Stimulated activated CD4-positive, alpha-beta T cell treated with anti-CD3 and anti-CD28 coated beads, Interleukin-4, amount 100 ng/mL, for 4 hours (primary cell): Measurements from ENCODE around the gene CCDC137.
A peak's percentile ranks its signal among the peaks of the same experiment; 100 is the strongest.

ENCODE experiments used
- DNase-seq, 2 experiments: peaks; one replicate each; pipeline ENCODE4 v3.0.0-alpha.2; 2020

Gene CCDC137

DNA sequence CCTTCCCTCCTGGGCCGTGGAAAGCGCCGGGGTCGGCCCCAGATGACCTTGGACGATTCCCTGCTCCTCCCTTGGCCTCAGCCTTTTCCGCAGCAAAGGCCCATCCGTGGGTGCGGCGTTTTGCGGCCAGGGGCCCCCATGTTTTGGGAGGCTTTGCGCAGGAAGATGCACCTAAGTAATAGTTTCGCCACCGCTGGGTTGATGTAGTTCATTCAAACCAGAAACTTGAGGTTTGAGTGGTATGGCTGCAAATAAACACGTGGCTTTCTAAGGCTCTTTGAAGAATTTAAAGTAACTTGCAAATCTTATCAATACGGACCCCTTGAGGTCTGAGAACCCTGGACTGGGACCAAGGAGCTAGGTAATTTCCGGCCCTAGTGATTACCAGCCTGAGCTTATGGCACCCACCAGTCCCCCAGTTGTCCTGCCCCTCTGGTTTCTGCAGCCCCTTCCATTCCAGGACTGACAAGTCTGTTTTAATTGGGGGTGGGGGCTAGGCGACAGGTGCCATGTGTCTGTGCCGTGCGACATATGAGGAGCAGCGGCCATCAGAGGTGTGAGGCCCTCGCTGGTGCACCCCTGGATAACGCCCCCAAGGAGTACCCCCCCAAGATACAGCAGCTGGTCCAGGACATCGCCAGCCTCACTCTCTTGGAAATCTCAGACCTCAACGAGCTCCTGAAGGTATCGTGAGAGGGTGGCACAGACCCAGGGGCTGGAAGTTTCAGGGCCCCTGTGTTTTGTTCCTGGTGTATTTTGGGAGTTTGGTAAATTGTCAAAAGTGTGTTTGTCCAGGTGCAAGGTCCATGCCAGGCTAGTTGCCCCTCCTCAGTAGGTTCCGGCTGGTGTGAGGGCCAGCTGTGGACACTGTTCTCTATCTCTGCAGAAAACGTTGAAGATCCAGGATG, 37.5 kb downstream of the CCDC137 start:
- DNase-seq, result no peak

DNA sequence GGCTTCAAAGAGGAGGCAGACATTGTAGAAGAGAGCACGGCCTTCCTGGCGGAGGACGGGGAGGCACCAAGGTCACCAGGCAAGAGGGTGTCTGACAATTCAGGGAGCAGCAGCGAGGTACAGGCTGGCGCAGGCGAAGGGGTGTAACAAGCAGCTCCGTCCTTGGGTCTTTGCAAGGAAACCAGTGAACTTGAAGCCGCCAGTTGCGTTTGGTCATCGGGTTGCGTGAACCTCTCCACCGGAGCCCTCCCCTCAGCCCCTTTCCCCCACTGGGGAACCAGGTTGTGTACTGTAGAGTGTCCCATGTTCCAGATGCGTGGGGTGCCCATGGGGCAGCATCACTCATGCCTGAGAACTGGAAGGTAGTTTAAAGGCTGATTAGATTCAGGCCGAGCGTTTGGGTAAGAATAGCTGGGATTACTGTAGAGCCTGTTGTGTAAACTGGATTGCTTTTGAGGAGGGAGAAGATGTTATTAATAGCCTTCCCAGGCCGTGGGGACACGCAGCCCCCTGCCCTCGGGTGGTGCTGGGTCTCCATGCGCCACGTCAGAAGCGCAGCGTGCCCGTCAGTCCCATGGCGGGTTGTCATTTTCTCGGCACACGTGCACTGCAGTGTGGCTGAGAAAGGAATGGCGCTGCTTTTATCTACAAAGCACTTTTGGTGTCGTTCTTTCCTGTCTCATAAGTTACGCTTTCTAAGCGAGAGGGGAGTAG, 39.1 kb downstream of the CCDC137 start:
- no peak for DNase-seq

DNA sequence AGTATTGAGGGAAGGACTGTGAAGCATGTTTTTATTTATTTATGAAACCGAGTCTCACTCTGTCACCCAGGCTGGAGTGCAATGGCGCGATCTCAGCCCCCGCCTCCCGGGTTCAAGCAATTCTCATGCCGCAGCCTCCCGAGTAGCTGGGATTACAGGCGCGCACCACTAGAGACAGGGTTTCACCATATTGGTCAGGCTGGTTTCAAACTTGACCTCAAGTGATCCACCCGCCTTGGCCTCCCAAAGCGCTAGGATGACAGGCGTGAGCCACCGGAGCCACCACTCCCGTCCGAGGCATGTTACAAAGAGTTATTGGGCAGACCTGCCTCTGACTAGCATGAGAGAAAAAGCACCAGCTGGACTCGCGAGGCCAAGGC, 39.7 kb downstream of the CCDC137 start:
- DNase-seq, result no peak

DNA sequence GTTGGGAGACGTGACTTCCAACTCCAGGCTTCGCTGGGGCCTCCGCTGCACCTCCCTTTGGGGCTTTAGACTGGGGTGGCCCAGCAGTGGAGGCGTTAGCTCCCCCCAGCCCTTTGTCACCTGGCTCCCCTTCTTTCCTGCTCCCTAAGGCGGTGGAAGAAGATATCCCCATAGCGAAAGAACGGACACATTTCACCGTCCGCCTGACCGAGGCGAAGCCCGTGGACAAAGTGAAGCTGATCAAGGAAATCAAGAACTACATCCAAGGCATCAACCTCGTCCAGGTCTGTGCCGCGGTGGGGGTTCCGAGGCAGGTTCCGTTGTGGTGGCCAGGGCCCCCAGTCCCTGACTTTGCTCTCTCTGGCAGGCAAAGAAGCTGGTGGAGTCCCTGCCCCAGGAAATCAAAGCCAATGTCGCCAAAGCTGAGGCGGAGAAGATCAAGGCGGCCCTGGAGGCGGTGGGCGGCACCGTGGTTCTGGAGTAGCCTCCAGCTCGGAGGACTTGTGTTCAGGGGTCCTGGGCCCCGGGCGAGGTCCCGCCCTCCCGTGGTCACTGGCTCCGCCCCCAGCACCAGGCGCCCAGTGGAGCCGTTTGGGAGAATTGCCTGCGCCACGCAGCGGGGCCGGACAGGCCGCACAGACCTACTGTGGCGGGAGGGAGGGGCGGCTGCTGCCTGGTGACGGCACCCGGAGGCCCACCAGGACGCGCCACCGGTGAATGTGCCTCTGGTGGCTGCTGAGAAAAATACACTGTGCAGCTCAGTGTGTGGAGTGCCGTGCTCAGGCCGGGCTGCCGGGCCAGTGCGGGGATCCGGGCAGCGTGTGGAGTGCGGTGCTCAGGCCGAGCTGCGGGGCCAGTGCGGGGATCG, 40.5 kb downstream of the CCDC137 start:
- no peak for DNase-seq

DNA sequence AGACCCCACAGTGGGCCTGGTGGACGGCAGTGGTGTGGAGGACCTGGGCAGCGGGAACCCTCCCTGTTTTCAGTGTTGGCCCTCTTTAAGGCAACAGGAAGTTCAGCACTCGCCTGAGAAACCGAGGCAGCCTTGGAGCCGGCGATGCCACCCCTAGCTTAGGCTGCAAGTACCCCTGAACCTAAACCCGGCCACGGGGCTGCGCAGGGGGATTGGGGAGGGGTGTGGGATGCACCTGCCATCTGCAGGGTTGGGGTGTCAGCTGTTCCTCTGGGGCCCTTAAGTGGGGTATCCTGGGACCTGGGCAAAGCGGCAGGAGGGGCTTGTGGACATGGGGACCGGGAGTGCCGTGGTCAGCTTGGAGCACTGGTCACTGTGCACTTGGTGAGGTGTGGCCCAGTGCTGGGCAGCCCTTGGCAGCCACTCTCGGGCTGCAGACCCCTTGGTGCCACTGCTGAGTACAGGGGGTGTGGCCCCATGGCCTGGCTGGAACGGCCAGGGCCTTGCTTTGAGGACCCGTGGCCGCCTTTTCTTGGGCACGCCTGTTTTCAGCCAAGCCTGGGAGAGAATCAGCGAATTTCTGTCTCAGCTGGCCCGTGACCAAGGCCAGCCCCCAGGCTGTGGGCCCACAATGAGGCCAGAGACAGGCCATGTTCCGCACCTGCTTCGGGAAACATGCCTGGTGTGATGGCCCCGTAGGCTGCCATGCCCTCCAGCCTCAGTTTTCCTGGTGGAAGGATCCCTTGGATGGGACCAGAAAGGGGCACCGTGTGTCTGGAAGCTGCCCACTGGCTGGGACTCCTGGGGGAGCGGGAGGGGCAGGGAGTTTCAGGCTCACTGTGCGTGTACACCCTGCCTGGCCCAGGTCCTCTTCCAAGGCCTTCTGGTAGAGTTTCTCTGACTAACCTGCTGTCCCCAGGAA, 41.4 kb downstream of the CCDC137 start:
- DNase-seq, result no peak

DNA sequence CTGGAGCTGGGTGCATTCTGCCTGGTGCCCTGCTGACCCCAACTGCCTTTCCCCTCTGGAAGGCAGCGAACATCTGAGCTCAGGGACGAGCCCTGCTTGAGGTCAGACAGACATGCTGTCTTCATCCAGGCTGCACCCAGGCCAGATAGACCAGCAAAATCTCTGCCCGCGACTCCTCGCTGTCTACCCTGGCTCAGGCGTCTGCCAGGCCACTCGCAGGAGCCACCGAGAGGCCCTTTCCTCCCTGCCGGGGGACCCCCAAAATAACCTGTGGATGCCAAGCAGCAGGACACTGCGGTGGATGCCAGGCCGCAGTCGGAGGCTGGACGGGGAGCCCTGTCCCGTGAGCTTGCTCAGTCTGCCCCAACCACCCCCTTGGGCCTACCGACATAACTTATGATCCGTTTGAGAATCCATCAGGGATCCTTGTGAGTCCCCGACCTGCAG, 42.2 kb downstream of the CCDC137 start:
- no peak for DNase-seq

DNA sequence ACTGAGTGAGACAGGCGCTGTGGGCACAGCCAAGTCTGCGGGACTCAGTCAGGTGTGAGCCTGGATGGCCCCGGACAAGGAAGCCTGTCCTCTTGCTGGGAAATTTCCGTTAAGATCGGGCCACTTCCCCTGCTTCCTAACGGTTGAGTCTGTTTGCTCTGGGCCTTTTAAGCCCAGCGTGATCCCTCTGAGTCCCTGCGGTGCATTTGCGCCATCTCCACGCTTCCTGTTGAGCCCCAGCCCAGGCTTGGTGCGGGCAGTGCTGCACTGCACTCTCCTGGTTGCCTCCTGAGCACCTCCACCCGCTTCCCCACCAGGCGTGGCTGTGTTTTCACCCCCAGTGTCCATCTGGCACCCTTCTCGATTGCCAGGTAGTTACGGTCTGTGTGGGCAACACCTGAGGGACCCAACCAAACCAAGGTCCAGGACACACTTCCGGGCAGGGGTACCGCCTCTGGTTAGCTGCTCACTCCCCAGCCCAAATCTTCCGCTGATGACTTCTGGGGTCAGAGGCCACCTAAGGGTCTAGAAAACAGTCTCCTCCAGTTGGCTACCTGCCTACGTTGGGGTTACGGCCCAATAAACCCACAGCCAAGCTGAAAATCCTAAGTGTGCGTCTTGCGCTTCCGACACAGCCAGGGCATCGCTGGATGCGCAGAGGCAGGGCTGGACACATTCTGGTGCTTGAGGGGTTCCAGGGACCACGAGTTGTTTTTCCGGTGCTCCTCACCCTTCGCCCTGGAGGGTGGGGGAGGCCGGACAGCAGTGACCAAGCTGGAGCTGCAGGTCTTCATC, 44.2 kb downstream of the CCDC137 start:
- DNase-seq, result peak in 1 of 2 experiments; percentile 27

DNA sequence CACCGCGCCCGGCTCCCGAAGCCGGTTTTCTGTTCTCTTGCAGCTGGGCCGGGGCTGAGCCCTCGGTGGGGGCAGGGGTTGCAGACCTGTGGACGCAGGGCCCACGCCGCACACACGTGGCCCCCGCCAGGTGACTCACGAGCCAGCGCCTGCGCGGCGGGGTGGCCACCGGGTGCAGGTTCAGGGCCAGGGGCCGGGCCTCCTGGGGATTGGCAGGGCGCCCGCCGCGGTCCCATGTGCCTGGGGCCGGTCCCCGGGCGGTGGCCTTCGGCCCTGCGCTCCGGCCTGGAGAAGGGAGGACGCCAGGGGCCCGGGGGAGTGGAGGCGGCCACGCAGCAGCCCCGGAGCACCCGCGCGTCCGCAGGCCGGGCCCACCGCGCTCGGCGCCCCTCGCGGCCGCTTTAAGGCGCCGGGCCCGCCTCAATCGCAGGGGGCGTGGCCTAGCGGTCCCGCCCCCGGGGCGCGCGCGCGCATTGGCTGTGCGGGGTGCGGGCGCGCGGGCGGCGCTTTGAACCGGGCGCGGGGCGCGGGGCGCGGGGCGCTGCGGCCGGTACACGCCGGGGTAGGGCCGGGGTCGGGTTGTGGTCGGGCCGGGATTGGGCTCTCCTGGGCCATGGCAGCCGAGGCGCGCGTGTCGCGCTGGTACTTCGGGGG, 45.4 kb downstream of the CCDC137 start, which contains the start of gene SLC25A10:
Gene SLC25A10, plus strand, starts transcription at position 471 of the 654 bp plus-strand sequence. Its CDS starts 143 bp downstream, at position 614.
- peak; percentile 80 to 83 for DNase-seq

DNA sequence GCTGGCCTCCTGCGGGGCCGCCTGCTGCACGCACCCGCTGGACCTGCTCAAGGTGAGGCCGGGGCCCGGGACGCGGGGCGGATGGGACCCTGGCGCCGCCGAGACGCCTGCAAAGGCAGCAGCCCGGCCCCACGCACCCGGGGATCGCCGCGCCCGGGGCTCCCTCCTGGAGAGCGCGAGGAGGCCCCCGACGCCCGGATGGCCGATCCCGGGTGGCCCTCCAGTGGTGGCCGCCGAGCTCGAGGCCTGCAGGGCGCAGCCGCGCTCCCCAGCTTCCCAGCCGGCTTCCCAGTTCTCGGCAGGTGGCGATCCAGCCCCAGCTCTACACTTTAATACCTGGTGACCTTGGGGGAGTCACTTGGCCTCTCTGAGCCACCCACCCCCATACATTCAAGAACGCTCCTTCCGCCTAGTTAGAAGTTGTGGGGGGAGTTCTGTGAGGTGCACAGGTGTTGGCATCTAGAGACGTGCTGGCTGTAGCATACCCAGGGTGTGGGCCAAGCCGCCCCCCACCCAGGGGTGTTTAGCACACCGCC, 46.0 kb downstream of the CCDC137 start:
- DNase-seq, result no peak

DNA sequence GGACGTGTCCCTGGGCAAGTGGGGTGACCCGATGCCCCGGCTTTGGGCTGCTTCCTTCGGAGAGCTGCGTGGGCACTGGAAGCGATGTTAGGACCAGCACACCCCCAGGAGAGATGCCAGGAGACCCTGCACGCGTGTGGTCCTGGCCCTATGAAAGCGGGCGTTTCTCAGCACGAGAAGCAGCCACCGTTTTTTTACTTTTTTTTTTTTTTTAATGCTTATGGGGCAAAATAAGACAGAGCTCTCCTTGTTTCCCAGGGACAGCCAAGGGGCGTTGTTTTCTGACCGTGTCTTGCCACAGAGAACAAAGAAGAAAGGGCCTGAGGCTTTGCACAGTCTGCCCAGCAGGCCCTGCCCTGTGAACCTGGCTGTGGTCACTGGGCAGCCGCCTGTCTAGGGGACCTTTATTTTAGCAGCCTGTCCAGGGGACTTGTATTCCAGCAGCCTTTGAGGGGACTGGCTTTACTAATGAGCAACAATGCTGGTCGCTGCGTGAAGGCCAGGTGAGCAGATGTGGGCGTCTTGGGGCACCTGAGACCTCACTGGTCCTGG, 46.5 kb downstream of the CCDC137 start:
- no peak for DNase-seq

DNA sequence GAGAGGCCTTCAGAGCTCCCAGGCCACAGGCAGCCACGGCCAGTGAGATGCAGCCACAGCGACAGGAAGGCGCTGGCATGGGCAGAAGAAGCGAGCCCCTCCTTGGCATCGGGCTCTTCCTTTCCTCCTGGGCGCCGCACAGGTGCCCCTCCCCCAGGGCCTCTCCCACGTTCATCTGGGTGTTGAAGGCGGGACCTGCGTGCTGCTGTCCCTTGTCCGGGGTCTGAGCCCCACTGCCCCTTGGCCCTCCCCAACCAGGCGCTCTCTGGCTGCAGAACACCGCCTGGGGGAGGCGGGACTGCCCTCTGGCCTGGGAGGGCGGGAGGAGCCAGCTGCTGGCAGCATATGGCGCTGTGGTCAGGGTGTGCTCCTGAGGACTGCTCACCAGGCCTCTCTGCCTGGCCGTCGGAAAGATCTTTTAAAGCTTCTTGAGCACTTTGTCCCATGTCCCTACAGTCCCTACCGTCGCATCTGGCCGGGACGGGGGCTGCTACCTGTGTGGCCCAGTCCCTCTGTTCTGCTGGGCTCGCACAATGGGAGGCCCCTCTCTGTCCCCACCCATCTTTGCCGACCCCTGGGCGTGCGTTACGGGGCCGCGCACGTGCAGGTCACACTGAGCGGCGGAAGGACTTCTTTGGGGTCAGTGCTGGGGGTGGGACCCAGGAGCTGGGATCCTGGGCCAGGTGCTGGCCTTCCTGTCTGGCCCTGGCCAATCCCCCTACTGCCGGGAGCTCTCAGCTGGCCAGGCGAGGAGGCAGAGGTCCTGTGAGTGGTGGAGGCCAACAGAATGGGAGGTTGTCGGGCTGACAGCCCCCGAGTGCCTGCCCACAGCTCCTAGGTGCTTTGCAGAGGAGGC, 47.2 kb downstream of the CCDC137 start:
- no peak for DNase-seq

DNA sequence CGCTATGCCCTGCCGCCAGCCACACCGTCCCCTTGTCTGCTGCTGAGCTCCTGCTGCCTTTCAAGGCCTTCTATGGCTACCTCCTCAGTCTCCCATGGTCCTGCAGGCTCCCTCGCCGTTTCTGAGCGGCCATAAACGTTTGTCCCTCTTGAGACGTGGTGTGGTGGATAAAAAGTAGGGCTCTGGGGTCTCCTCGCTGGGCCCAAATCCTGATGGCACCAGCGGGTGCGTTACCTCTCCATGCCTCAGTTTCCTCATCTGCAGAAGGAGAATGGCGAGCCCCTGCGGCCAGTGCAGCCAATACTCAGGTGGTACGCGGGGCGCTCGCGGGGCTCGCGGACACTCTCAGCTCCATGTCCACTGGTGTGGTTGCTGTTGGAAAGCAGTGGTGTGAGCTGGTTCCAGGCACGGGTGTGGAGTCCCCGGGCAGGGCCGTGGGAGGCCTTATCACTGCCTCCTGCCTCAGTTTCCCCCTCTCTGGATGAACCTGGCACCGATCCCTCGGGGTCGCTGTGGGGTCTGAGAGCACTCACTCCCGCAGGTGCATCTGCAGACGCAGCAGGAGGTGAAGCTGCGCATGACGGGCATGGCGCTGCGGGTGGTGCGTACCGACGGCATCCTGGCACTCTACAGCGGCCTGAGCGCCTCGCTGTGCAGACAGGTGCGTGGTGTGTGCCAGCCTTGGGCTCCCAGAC, 48.0 kb downstream of the CCDC137 start:
- no peak for DNase-seq

DNA sequence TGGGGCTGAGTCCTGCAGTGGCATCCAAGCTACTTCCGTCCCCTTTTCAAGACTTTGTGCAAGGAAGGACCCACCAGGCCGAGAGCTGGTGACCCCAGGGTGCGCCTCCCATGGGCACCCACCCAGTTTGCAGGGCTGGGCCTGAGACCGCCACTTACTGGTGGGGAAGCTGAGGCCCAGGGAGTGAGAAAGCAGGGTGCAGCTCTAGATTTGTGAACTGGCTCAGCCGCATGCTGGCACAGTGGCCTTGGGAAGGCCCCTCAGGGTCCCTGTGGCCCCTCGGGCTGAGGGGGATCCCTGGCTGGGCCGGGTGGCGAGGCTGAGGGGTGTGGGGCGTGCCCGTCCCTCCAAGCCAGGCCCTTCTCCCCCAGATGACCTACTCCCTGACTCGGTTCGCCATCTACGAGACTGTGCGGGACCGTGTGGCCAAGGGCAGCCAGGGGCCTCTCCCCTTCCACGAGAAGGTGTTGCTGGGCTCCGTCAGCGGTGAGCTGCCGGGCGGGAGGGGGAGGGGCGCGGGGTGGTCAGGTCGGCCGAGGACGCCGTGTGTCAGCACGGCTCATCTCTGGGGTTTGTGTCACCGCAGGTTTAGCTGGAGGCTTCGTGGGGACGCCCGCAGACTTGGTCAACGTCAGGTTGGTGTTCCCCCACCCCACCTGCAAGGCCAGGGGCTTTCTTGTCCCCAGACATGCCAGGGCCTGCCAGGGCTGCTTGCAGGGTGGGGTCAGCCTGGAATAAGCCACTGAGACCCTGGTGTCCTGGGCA, 48.8 kb downstream of the CCDC137 start:
- DNase-seq, result no peak

DNA sequence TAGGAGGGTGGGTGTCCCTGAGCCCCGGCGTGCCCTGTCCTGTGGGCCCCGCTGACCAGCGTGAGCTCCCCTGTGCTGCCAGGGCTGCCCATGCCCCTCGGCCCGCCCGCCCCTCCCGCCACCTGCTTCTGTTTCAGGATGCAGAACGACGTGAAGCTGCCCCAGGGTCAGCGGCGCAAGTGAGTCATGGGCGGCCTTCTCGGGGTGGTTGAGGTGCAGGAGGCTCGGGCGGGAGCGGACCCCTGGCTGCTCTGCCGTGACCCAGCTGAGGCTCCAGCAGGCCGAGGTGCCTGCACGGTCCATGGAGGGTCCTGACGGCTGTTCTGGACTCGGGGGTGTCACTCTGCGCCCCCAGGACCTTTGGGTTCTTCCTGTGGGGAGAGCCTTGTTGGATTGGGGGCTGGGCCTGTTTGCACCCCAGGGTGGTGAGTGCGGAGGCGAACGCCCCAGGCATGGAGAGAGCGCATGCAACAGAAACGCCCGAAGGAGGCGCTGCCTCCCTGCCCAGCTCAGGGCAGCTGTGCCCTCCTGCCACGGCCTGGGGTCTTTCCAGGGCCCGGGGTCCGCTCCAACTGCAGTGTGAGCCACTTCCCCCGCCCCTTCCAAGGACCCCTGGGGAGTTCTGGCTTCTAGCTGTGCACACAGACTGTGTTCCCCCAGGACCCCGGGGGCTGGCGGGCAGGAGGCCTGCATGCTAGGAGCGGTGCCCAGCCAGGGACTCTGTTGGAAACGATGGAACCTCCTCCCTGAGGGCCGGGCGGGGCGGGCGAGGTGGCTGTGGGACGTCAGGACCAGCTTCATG, 49.5 kb downstream of the CCDC137 start:
- no peak for DNase-seq

DNA sequence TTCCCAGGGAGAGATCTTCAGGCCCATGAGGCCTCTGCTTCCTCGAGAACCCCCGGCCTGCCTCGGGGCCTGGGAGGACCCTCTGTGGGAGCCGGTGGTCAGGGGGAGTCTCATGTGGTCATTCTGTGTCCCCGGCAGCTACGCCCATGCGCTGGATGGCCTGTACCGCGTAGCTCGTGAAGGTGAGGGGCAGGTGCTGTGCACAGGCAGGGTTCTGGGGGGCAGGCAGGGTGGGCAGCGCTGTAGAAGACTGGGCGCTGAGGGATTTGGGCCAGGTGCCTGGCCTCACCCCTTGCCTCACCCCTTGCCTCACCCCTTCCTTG, 50.1 kb downstream of the CCDC137 start:
- no peak for DNase-seq

DNA sequence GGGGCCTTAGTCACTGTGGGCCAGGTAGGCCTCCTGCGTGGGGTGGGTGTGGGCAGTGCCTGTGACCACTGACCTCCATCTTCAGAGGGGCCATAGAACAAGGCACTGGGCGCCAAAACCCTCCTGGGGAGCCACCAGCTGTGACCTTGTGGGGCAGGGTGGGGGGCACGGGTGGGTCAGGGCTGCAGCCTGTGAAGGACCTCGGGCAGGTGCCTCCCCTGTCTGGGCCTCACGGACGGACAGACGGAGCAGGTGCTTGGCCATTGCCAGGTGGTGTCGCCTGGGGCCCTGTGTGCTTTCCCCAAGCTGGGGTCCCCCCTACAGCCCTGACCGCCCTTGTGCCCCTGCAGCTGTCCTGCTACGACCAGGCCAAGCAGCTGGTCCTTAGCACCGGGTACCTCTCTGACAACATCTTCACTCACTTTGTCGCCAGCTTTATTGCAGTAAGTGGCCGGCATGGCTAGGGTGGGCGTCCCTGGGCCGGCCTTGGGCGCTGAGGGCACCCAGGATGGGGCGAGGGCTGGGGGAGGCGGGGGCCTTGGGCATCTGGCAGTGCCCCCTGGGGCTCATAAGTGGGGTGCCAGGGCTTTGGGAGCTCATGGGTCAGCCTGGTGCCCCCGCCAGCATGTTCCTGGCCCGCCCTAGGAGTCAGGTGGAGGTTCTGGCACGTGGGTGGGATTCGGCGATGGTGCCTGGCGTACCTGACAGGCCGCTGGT, 50.7 kb downstream of the CCDC137 start:
- no peak for DNase-seq
